Vagina (tissue), 2 donors: ENCODE data around the gene FSTL5.

Experiments used
- CTCF ChIP-seq, 3 experiments: fragments of 450-650 bp in 2 of 3; fragments of 200-600 bp in 1 of 3; sonication (generic) in 1 of 3; IDR thresholded peaks; one replicate each; pipeline ENCODE4 v1.5.1; 2017 to 2019; ENCODE audit warnings: antibody characterized with exemption in 3 of 3, mild to moderate bottlenecking in 2 of 3, moderate library complexity in 2 of 3
- POLR2A ChIP-seq, 2 donors: fragments of 450-650 bp; IDR thresholded peaks; one replicate each; pipeline ENCODE4 v1.6.1; 2017; ENCODE audit warnings: antibody characterized with exemption in 2 of 2, mild to moderate bottlenecking in 2 of 2, moderate library complexity in 2 of 2
- POLR2AphosphoS5 ChIP-seq, 2 donors: sonication (generic); formaldehyde crosslinking; IDR thresholded peaks; one replicate each; pipeline ENCODE4 v1.9.0; 2017; ENCODE audit warnings: antibody characterized with exemption in 2 of 2, mild to moderate bottlenecking in 2 of 2, low read depth in 1 of 2; ENCODE audit not compliant: insufficient read depth in 1 of 2

- no peak for TF ChIP-seq CTCF (IDR thresholded peaks at IDR 0.05)
- TF ChIP-seq POLR2AphosphoS5 (IDR thresholded peaks at IDR 0.05; ENCODE audit: insufficient read depth in 1 of 2, low read depth in 1 of 2) = no peak
- TF ChIP-seq POLR2A (IDR thresholded peaks at IDR 0.05) = no peak
Observed at GRCh38 chr4:162170509-162170908, 6.7 kb upstream of the FSTL5 start.
